HCT116 (cell line): ENCODE measurements around the gene SEL1L3. TPM values are rescaled to one million over a fixed set of nuclear protein-coding genes. Genes with fewer than 3 reads are reported as not detected.
A peak's percentile ranks its signal among the peaks of the same experiment; 100 is the strongest.

Experiments
- ATAC-seq: fragments of 200-7000 bp; cut with Tn5 transposase; 2 replicates; pipeline ENCODE4 v1.9.1; 2020; ENCODE audit warnings: mild to moderate bottlenecking, moderate library complexity
- BruUV-seq: library from RNA; stranded (reverse); fragments of 400-500 nt; replicated peaks from 2 replicates; lab custom pipeline; 2021; lab: Mats Ljungman, UMichigan
- CTCF ChIA-PET: fragments of 300-600 bp; sonication (Branson Sonifier 250); formaldehyde crosslinking; loops from one replicate; lab custom pipeline; 2021; ENCODE audit warnings: antibody characterized with exemption; lab: Charles Lee
- POLR2A ChIA-PET: fragments of 300-600, 350-600 bp; sonication (Branson Sonifier 250); formaldehyde crosslinking; loops from one replicate; lab custom pipeline; 2021; ENCODE audit warnings: antibody characterized with exemption; lab: Charles Lee
- RAD21 ChIA-PET, 2 experiments: fragments of 300-600 bp; sonication (Branson Sonifier 250); formaldehyde crosslinking; loops; one replicate each; lab custom pipeline; 2023; ENCODE audit warnings: low total read pairs in 2 of 2; ENCODE audit not compliant: uncharacterized antibody in 2 of 2, unreplicated experiment in 2 of 2, low non-redundant PET in 1 of 2; lab: Charles Lee
- DNase-seq: peaks from one replicate; pipeline ENCODE4 v3.0.0-alpha.2; 2010; ENCODE audit warnings: low read depth, low spot score
- H2AFZ ChIP-seq: fragments of 200-600 bp; shearing (Covaris generic), sonication (generic); 2 replicates; pipeline ENCODE4 v1.6.1; 2017; ENCODE audit warnings: low read depth, mixed run types, mixed read lengths, antibody characterized with exemption, low read length; ENCODE audit not compliant: poor library complexity, severe bottlenecking
- H3K27ac ChIP-seq: 2 replicates; pipeline ENCODE4 v1.5.1; 2012; ENCODE audit warnings: low read depth, low read length
- H3K27me3 ChIP-seq: fragments of 200-600 bp; sonication (generic); 2 replicates; pipeline ENCODE4 v1.6.1; 2016; ENCODE audit warnings: mixed run types, low read length, mixed read lengths; ENCODE audit not compliant: insufficient read depth
- H3K36me3 ChIP-seq, 2 experiments: fragments of 200-500 bp in 1 of 2; fragments of 200-600 bp in 1 of 2; sonication (Bioruptor generic) in 1 of 2; sonication (generic) in 1 of 2; 2 replicates each; pipeline versions ENCODE4 v1.5.1 to v1.6.1; 2014 to 2016; ENCODE audit warnings: low read length in 2 of 2, inconsistent platforms in 1 of 2, mixed read lengths in 1 of 2, mixed run types in 1 of 2; ENCODE audit not compliant: insufficient read depth in 2 of 2, control insufficient read depth in 1 of 2
- H3K4me1 ChIP-seq, 2 experiments: fragments of 200-600 bp in 1 of 2; sonication (generic) in 1 of 2; 2 replicates each; pipeline versions ENCODE4 v1.5.1 to v1.6.1; 2012 to 2017; ENCODE audit warnings: low read length in 2 of 2, inconsistent platforms in 1 of 2, mild to moderate bottlenecking in 1 of 2, mixed read lengths in 1 of 2, mixed run types in 1 of 2, moderate library complexity in 1 of 2; ENCODE audit not compliant: insufficient read depth in 2 of 2, control insufficient read depth in 1 of 2
- H3K4me2 ChIP-seq: fragments of 200-600 bp; sonication (generic); 2 replicates; pipeline ENCODE4 v1.6.1; 2017; ENCODE audit warnings: mixed run types, low read length, mixed read lengths
- H3K4me3 ChIP-seq, 2 experiments: fragments of 200-600 bp in 1 of 2; sonication (generic) in 1 of 2; replicated peaks in 1 of 2; 2 replicates each; pipeline ENCODE4 v1.5.1; 2011 to 2016; ENCODE audit warnings: low read length in 2 of 2, control low read depth in 1 of 2, low read depth in 1 of 2, mild to moderate bottlenecking in 1 of 2, mixed read lengths in 1 of 2, mixed run types in 1 of 2
- H3K79me2 ChIP-seq: fragments of 200-600 bp; sonication (generic); 2 replicates; pipeline ENCODE4 v1.6.1; 2017; ENCODE audit warnings: mild to moderate bottlenecking, mixed run types, low read length, moderate library complexity, mixed read lengths; ENCODE audit not compliant: insufficient read depth
- H3K9ac ChIP-seq: fragments of 200-600 bp; sonication (generic); 2 replicates; pipeline ENCODE4 v1.6.1; 2016; ENCODE audit warnings: low read length, mixed read lengths
- H3K9me2 ChIP-seq: fragments of 200-600 bp; sonication (generic), shearing (Covaris generic); 2 replicates; pipeline ENCODE4 v1.6.1; 2017; ENCODE audit warnings: mixed run types, mild to moderate bottlenecking, moderate library complexity; ENCODE audit not compliant: insufficient read depth
- H3K9me3 ChIP-seq, 2 experiments: fragments of 200-500 bp in 1 of 2; fragments of 200-600 bp in 1 of 2; sonication (Bioruptor generic) in 1 of 2; sonication (generic) in 1 of 2; 2 replicates each; pipeline ENCODE4 v1.6.1; 2014 to 2017; ENCODE audit warnings: low read length in 2 of 2, mixed read lengths in 2 of 2, inconsistent platforms in 1 of 2, low read depth in 1 of 2, mild to moderate bottlenecking in 1 of 2, mixed run types in 1 of 2, moderate library complexity in 1 of 2; ENCODE audit not compliant: control insufficient read depth in 1 of 2, insufficient read depth in 1 of 2
- H4K20me1 ChIP-seq: fragments of 200-600 bp; sonication (generic), shearing (Covaris generic); 2 replicates; pipeline ENCODE4 v1.6.1; 2017; ENCODE audit warnings: mixed run types, mild to moderate bottlenecking, moderate library complexity; ENCODE audit not compliant: insufficient read depth
- ATF3 ChIP-seq: IDR thresholded peaks from 2 replicates; pipeline ENCODE4 v1.6.1; 2012
- CBX3 ChIP-seq: IDR thresholded peaks from 2 replicates; pipeline ENCODE4 v1.6.1; 2012; ENCODE audit warnings: low read depth
- ELF1 ChIP-seq: IDR thresholded peaks from 2 replicates; pipeline ENCODE4 v1.6.1; 2012; ENCODE audit warnings: low read depth, borderline replicate concordance
- POLR2A ChIP-seq: IDR thresholded peaks from 2 replicates; pipeline ENCODE4 v1.7.0; 2011; ENCODE audit warnings: borderline replicate concordance; ENCODE audit not compliant: insufficient read depth, insufficient read length; ENCODE audit errors: extremely low read depth
- POLR2AphosphoS5 ChIP-seq: IDR thresholded peaks from 2 replicates; pipeline ENCODE4 v1.6.1; 2011; ENCODE audit warnings: mild to moderate bottlenecking, low read depth, low read length, moderate library complexity
- REST ChIP-seq: IDR thresholded peaks from 2 replicates; pipeline ENCODE4 v1.6.1; 2012; ENCODE audit warnings: low read depth
- intact Hi-C: fragments of 100-400 bp; cut with micrococcal nuclease; formaldehyde crosslinking; loops from 2 replicates; pipeline ENCODE4 v1.10.0; 2022
- total RNA-seq: library from RNA; stranded (reverse); gene quantifications from one replicate; pipeline ENCODE4 v1.2.1, GENCODE V29; 2021; ENCODE audit not compliant: unreplicated experiment

The SEL1L3 gene
- total RNA-seq, 1 experiment from 2014 or later: 45.0 TPM

GRCh38 chr4:25792200-25792791, 70.5 kb downstream of the SEL1L3 start (continued):
- TF ChIP-seq REST (no peak), POLR2AphosphoS5 (0 out of 2 replicates have a peak, but pooled peaks have one; percentile 36), POLR2A (no peak), ELF1 (no peak), CBX3 (peak; percentile 52; the same call in 1 of the 2 replicates), ATF3 (no peak)

GRCh38 chr4:25790024-25790423, 72.8 kb downstream of the SEL1L3 start:
- H3K4me2 ChIP-seq: no peak overlapping the region
- H3K27me3 ChIP-seq: no peaks in the 10 kb centered on the region
- H3K79me2 ChIP-seq: no peaks in the 10 kb centered on the region
- peaks cover 0 to 6% of the 10 kb centered on the region in 2 experiments; a peak in 1 of 4 replicates for H3K36me3 ChIP-seq
- DNase-seq: no peak
- ChIA-PET POLR2A (no interaction called here), CTCF (no interaction called here), RAD21 (no interaction called here)
- BruUV-seq: no TSS peak
- intact Hi-C loops: no loop called here
- no peaks in the 10 kb centered on the region for H3K9me2 ChIP-seq
- no peaks in the 10 kb centered on the region for H4K20me1 ChIP-seq
- H2AFZ ChIP-seq: no peak overlapping the region
- no peak for TF ChIP-seq CBX3
- no peak overlapping the region for H3K9ac ChIP-seq
- no peak overlapping the region for H3K27ac ChIP-seq
- no peak overlapping the region for H3K4me3 ChIP-seq
- H3K4me1 ChIP-seq: no peaks in the 10 kb centered on the region
- no peaks in the 10 kb centered on the region for H3K9me3 ChIP-seq
- no peak for ATAC-seq
